ENCODE data around the gene SPOCD1.

SPOCD1 gene

GRCh38 chr1:31761883-31762282 is 53.9 kb downstream of the SPOCD1 start:
- TF ChIP-seq, protein P1, sequence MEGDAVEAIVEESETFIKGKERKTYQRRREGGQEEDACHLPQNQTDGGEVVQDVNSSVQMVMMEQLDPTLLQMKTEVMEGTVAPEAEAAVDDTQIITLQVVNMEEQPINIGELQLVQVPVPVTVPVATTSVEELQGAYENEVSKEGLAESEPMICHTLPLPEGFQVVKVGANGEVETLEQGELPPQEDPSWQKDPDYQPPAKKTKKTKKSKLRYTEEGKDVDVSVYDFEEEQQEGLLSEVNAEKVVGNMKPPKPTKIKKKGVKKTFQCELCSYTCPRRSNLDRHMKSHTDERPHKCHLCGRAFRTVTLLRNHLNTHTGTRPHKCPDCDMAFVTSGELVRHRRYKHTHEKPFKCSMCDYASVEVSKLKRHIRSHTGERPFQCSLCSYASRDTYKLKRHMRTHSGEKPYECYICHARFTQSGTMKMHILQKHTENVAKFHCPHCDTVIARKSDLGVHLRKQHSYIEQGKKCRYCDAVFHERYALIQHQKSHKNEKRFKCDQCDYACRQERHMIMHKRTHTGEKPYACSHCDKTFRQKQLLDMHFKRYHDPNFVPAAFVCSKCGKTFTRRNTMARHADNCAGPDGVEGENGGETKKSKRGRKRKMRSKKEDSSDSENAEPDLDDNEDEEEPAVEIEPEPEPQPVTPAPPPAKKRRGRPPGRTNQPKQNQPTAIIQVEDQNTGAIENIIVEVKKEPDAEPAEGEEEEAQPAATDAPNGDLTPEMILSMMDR (IDR thresholded peaks at IDR 0.05; ENCODE audit: unreplicated experiment in 3 of 3), result no peak

DNA sequence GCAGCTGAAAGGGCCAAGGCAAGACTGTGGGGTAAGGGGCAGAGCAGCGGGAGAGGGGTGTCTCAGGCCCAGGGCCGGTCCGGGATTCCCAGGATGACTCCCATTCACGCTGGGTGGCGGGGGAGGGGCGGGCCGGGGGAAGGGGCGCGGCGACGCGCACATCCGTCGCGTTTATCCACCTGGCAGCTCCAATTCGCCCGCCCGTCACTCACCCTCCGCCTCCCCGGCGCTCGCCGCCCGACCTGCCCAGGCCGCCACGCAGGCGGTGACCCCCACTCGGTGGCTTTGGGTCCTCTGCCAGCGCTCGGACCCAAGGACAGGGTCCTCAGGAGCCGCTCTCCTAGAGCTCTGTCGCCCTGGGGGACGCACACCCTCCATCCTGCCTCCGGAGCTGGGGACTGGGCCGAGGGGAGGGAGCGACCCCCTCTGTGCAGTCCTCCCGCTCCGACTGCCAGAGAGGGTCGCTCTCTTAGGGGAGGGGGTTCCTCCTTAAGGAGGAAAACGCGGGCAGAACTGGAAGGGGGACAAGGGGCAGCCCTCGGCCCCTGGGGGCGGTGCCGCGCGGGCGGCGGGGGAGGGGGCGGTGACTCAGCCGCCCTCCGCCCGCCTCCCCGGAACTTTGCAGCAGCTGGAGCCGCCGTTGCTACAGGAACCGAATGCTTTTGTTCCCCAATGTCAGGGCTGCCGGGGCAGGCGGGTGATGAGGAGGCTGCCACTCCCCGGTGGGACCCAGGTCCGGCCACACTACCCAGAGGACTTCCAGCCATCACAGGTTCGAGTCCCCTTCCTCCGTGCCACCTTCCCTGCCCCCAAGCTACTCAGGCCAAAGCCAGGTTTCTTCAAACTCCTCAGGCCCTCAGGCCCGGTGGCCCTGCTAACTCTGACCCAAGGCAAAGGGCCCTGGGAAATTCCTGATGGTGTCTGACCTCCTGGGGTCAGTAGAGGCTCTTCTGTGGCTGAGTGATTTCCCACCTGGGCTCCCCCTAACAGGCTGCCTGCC is 55.1 kb downstream of the SPOCD1 start:
- H3K27ac Mint-ChIP-seq, result peak overlapping the region; percentile 11 to 78 (median 63)
- no peaks in the 10 kb centered on the region for H3K36me3 Mint-ChIP-seq (ENCODE audit: low read depth)
- H3K9me3 Mint-ChIP-seq, result no peaks in the 10 kb centered on the region
- H3K4me3 Mint-ChIP-seq, result peak overlapping the region; percentile 73 to 84 (median 83)
- TF ChIP-seq, protein P1 (IDR thresholded peaks at IDR 0.05; ENCODE audit: unreplicated experiment in 3 of 3), result no peak
- H3K4me1 Mint-ChIP-seq, result peaks cover 56% of the 10 kb centered on the region
- peaks cover 17% of the 10 kb centered on the region for H3K27me3 Mint-ChIP-seq (ENCODE audit: low read depth)

More at GRCh38 chr1:31761883-31762282, 53.9 kb downstream of the SPOCD1 start:
- Mint-ChIP-seq H3K27ac (peak overlapping the region in 1 of 3 experiments; percentile 44), H3K36me3 (ENCODE audit: low read depth) (no peaks in the 10 kb centered on the region), H3K9me3 (no peaks in the 10 kb centered on the region), H3K4me1 (peaks cover 63% of the 10 kb centered on the region), H3K4me3 (peak overlapping the region; percentile 73 to 84 (median 83)), H3K27me3 (ENCODE audit: low read depth) (peaks cover 17% of the 10 kb centered on the region)

- peak overlapping the region; percentile 11 to 78 (median 63) for H3K27ac Mint-ChIP-seq
- H3K9me3 Mint-ChIP-seq, result no peaks in the 10 kb centered on the region
- peaks cover 56% of the 10 kb centered on the region for H3K4me1 Mint-ChIP-seq
- H3K27me3 Mint-ChIP-seq (ENCODE audit: low read depth), result peaks cover 14% of the 10 kb centered on the region
- TF ChIP-seq, protein P1 (IDR thresholded peaks at IDR 0.05; ENCODE audit: unreplicated experiment in 3 of 3), result no peak
- peak overlapping the region; percentile 57 to 78 (median 73) for H3K4me3 Mint-ChIP-seq
- no peaks in the 10 kb centered on the region for H3K36me3 Mint-ChIP-seq (ENCODE audit: low read depth)
Measured at GRCh38 chr1:31759298-31760023, 56.4 kb downstream of the SPOCD1 start.

- Mint-ChIP-seq H3K4me3 (peak overlapping the region in 2 of 3 experiments; percentile 57 to 78), H3K27ac (peak overlapping the region; percentile 11 to 63 (median 55)), H3K9me3 (no peaks in the 10 kb centered on the region), H3K27me3 (ENCODE audit: low read depth) (peaks cover 14% of the 10 kb centered on the region), H3K36me3 (ENCODE audit: low read depth) (no peaks in the 10 kb centered on the region), H3K4me1 (peaks cover 63% of the 10 kb centered on the region)
- TF ChIP-seq, protein P1 (IDR thresholded peaks at IDR 0.05; ENCODE audit: unreplicated experiment in 3 of 3), result no peak
Measured at GRCh38 chr1:31758823-31759222, 57.0 kb downstream of the SPOCD1 start.

DNA sequence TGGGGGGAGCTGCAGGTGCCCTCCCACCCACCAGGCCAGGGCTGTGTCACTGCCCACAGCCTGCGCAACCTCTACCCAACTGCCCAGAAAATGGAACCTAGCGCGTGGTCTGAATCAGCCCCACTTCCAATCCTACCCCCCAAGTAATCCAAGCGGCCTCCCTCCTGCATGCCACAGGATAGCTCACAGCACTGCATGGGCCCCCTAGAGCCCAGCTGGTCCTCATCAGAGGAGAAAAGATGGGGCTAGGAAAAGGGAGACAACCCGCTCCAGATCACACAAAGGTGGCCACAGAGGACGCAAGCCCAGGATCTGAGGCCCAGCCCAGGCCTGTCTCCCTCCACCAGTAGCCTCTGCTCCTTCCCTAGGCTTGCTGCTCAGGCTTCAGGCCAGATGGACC is 57.8 kb downstream of the SPOCD1 start:
- TF ChIP-seq, protein P1 (IDR thresholded peaks at IDR 0.05; ENCODE audit: unreplicated experiment in 3 of 3), result no peak
- peak overlapping the region in 2 of 3 experiments; percentile 14 to 25 for H3K4me3 Mint-ChIP-seq
- peaks cover 66% of the 10 kb centered on the region for H3K4me1 Mint-ChIP-seq
- no peaks in the 10 kb centered on the region for H3K36me3 Mint-ChIP-seq (ENCODE audit: low read depth)
- H3K27me3 Mint-ChIP-seq (ENCODE audit: low read depth), result peaks cover 7% of the 10 kb centered on the region
- H3K27ac Mint-ChIP-seq, result peak overlapping the region in 2 of 3 experiments; percentile 9 to 83
- no peaks in the 10 kb centered on the region for H3K9me3 Mint-ChIP-seq
